Measurements from ENCODE around the gene GPNMB. TPM values are rescaled to one million over a fixed set of nuclear protein-coding genes. Genes with fewer than 3 reads are reported as not detected.

Gene GPNMB
- total and polyA plus RNA-seq, 2 of the 13 experiments (the other 11 are each of a cell fraction or from before 2014, with no cell fraction given): 1.1 to 1.6 TPM

DNA sequence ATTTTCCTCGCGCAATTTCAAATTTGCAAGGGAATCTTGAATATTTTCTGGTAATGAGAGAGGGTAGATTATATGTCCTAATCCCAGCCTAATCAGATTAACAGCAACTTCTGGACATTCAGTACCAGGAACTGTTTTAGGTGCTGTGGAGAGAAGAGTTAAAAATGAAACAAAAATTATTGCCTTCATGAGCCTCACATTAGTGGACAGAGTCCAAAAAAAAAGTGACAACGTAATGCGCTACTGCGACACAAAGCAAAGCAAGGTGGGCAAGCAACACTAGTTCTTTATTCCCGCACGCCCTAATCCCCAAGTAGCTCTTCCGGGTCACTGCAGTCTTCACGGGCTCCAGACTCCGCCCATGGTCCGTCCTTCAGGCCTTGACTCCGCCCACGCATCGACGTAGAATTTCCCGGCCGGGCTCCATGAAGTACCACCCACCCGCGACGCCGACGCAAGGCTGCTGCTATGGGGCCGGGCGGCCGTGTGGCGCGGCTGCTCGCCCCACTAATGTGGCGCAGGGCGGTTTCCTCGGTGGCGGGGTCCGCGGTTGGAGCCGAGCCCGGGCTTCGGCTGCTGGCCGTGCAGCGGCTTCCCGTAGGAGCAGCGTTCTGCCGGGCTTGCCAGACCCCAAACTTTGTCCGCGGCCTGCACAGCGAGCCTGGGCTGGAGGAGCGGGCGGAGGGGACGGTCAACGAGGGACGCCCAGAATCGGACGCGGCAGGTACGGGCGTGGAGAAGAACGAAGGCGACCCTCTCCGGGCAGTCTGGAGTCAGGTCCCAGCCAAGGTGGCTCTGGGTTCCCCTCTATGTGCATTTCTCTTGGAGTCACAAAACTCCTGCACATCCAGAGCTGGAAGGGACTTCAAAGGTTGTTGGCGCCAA lies 52.6 kb downstream of the GPNMB start, which contains the start of gene MALSU1 (continued):
- TF ChIP-seq PAXIP1 (CRISPR knock-in tag; conservative IDR thresholded peaks at IDR 0.05): peak; percentile 63
- peak; percentile 63; the same call in 1 of the 2 replicates for TF ChIP-seq ZNF639 (CRISPR knock-in tag; conservative IDR thresholded peaks at IDR 0.05)
- TF ChIP-seq TMF1 (CRISPR knock-in tag; IDR thresholded peaks at IDR 0.05; ENCODE audit: low read depth): no peak; the same call in 1 of the 2 replicates
- TF ChIP-seq HIC2 (CRISPR knock-in tag; IDR thresholded peaks at IDR 0.05; ENCODE audit: low read depth): peak; percentile 59; the same call in 1 of the 2 replicates
- TF ChIP-seq, protein P1, sequence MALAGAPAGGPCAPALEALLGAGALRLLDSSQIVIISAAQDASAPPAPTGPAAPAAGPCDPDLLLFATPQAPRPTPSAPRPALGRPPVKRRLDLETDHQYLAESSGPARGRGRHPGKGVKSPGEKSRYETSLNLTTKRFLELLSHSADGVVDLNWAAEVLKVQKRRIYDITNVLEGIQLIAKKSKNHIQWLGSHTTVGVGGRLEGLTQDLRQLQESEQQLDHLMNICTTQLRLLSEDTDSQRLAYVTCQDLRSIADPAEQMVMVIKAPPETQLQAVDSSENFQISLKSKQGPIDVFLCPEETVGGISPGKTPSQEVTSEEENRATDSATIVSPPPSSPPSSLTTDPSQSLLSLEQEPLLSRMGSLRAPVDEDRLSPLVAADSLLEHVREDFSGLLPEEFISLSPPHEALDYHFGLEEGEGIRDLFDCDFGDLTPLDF (CRISPR knock-in tag; IDR thresholded peaks at IDR 0.05): no peak; the same call in 1 of the 2 replicates
- TF ChIP-seq ZFP36 (IDR thresholded peaks at IDR 0.05; ENCODE audit: borderline replicate concordance, low read depth, low read length, partially characterized antibody): no peak
- no peak for TF ChIP-seq MAFF (IDR thresholded peaks at IDR 0.05; ENCODE audit: low read depth, low read length)
- no peak for TF ChIP-seq ZNF253 (CRISPR knock-in tag; IDR thresholded peaks at IDR 0.05; ENCODE audit: borderline replicate concordance)
- peak; percentile 73; the same call in 1 of the 2 replicates for TF ChIP-seq SALL2 (CRISPR knock-in tag; IDR thresholded peaks at IDR 0.05)
- TF ChIP-seq, protein P2, sequence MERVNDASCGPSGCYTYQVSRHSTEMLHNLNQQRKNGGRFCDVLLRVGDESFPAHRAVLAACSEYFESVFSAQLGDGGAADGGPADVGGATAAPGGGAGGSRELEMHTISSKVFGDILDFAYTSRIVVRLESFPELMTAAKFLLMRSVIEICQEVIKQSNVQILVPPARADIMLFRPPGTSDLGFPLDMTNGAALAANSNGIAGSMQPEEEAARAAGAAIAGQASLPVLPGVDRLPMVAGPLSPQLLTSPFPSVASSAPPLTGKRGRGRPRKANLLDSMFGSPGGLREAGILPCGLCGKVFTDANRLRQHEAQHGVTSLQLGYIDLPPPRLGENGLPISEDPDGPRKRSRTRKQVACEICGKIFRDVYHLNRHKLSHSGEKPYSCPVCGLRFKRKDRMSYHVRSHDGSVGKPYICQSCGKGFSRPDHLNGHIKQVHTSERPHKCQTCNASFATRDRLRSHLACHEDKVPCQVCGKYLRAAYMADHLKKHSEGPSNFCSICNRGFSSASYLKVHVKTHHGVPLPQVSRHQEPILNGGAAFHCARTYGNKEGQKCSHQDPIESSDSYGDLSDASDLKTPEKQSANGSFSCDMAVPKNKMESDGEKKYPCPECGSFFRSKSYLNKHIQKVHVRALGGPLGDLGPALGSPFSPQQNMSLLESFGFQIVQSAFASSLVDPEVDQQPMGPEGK (CRISPR knock-in tag; IDR thresholded peaks at IDR 0.05): no peak
- TF ChIP-seq ZSCAN31 (CRISPR knock-in tag; IDR thresholded peaks at IDR 0.05; ENCODE audit: low read depth): peak; percentile 95
- TF ChIP-seq ZNF598 (CRISPR knock-in tag; IDR thresholded peaks at IDR 0.05; ENCODE audit: borderline replicate concordance): peak; percentile 90
- TF ChIP-seq ATF2 (CRISPR knock-in tag; IDR thresholded peaks at IDR 0.05): peak; percentile 60
- TF ChIP-seq SOX6 (IDR thresholded peaks at IDR 0.05): no peak
- TF ChIP-seq SOX6 (CRISPR knock-in tag; IDR thresholded peaks at IDR 0.05): peak; percentile 73
- no peak for TF ChIP-seq ZNF12 (CRISPR knock-in tag; IDR thresholded peaks at IDR 0.05)
- TF ChIP-seq NFYB (CRISPR knock-in tag; IDR thresholded peaks at IDR 0.05): peak; percentile 28

Measured in HepG2 (cell line).